Activated naive CD8-positive, alpha-beta T cell (primary cell): ENCODE measurements around the gene GMPS.
"Not testable (repeated sequence)": the region's sequence is repeated elsewhere in the genome, so short reads cannot be mapped to it uniquely, and the experiment has no call there.

ENCODE experiments used
- H3K27ac Mint-ChIP-seq: one replicate; pipeline ENCODE4 v1.8.0; 2021; ENCODE audit warnings: mixed read lengths
- H3K27me3 Mint-ChIP-seq: one replicate; pipeline ENCODE4 v1.8.0; 2021; ENCODE audit warnings: mixed read lengths
- H3K36me3 Mint-ChIP-seq: one replicate; pipeline ENCODE4 v1.8.0; 2021; ENCODE audit warnings: mixed read lengths
- H3K4me1 Mint-ChIP-seq: one replicate; pipeline ENCODE4 v1.8.0; 2021; ENCODE audit warnings: low read depth, mixed read lengths
- H3K4me3 Mint-ChIP-seq: one replicate; pipeline ENCODE4 v1.8.0; 2021; ENCODE audit warnings: mild to moderate bottlenecking, mixed read lengths
- H3K9me3 Mint-ChIP-seq: one replicate; pipeline ENCODE4 v1.8.0; 2021; ENCODE audit warnings: low read depth, mixed read lengths

Gene GMPS

GRCh38 chr3:155948476-155948875 lies 78.0 kb downstream of the GMPS start:
- H3K36me3 Mint-ChIP-seq, result peaks cover 2% of the 10 kb centered on the region
- no peak overlapping the region for H3K4me3 Mint-ChIP-seq
- no peak overlapping the region for H3K27ac Mint-ChIP-seq
- H3K27me3 Mint-ChIP-seq, result no peaks in the 10 kb centered on the region
- no peaks in the 10 kb centered on the region for H3K9me3 Mint-ChIP-seq
- no peaks in the 10 kb centered on the region for H3K4me1 Mint-ChIP-seq

GRCh38 chr3:155949453-155950217 lies 79.2 kb downstream of the GMPS start:
- H3K9me3 Mint-ChIP-seq, result no peaks in the 10 kb centered on the region
- no peaks in the 10 kb centered on the region for H3K4me1 Mint-ChIP-seq
- no peaks in the 10 kb centered on the region for H3K27me3 Mint-ChIP-seq
- H3K36me3 Mint-ChIP-seq, result no peaks in the 10 kb centered on the region
- no peak overlapping the region for H3K4me3 Mint-ChIP-seq
- no peak overlapping the region for H3K27ac Mint-ChIP-seq

GRCh38 chr3:155956508-155957411 lies 86.3 kb downstream of the GMPS start:
- Mint-ChIP-seq H3K4me1 (no peaks in the 10 kb centered on the region), H3K9me3 (no peaks in the 10 kb centered on the region), H3K36me3 (peaks cover 3% of the 10 kb centered on the region), H3K27me3 (no peaks in the 10 kb centered on the region), H3K27ac (no peak overlapping the region), H3K4me3 (no peak overlapping the region)

GRCh38 chr3:155957412-155957880 lies 87.0 kb downstream of the GMPS start:
- Mint-ChIP-seq H3K4me1 (no peaks in the 10 kb centered on the region), H3K27ac (no peak overlapping the region), H3K9me3 (no peaks in the 10 kb centered on the region), H3K36me3 (peaks cover 4% of the 10 kb centered on the region), H3K27me3 (no peaks in the 10 kb centered on the region), H3K4me3 (no peak overlapping the region)

GRCh38 chr3:155958676-155959075 lies 88.2 kb downstream of the GMPS start:
- H3K9me3 Mint-ChIP-seq, result no peaks in the 10 kb centered on the region
- no peak overlapping the region for H3K27ac Mint-ChIP-seq
- no peaks in the 10 kb centered on the region for H3K27me3 Mint-ChIP-seq
- H3K36me3 Mint-ChIP-seq, result peaks cover 6% of the 10 kb centered on the region
- H3K4me1 Mint-ChIP-seq, result no peaks in the 10 kb centered on the region
- no peak overlapping the region for H3K4me3 Mint-ChIP-seq

GRCh38 chr3:155960060-155960459 lies 89.6 kb downstream of the GMPS start:
- Mint-ChIP-seq H3K9me3 (no peaks in the 10 kb centered on the region), H3K27ac (no peak overlapping the region), H3K36me3 (peaks cover 6% of the 10 kb centered on the region), H3K27me3 (no peaks in the 10 kb centered on the region), H3K4me3 (no peak overlapping the region), H3K4me1 (no peaks in the 10 kb centered on the region)

GRCh38 chr3:155961044-155961443 lies 90.6 kb downstream of the GMPS start:
- H3K27me3 Mint-ChIP-seq, H3K4me3 Mint-ChIP-seq, H3K27ac Mint-ChIP-seq, H3K9me3 Mint-ChIP-seq, H3K36me3 Mint-ChIP-seq, H3K4me1 Mint-ChIP-seq: not testable (repeated sequence)

- Mint-ChIP-seq H3K36me3 (peaks cover 3% of the 10 kb centered on the region), H3K27ac (no peak overlapping the region), H3K4me1 (no peaks in the 10 kb centered on the region), H3K4me3 (no peak overlapping the region), H3K9me3 (no peaks in the 10 kb centered on the region), H3K27me3 (peaks cover 1% of the 10 kb centered on the region)
These were observed 93.1 kb downstream of the GMPS start for GRCh38 chr3:155963570-155963969.

- Mint-ChIP-seq H3K9me3 (no peaks in the 10 kb centered on the region), H3K27ac (no peak overlapping the region), H3K4me3 (no peak overlapping the region), H3K27me3 (peaks cover 1% of the 10 kb centered on the region), H3K4me1 (no peaks in the 10 kb centered on the region), H3K36me3 (peaks cover 2% of the 10 kb centered on the region)
These were observed 99.9 kb downstream of the GMPS start for GRCh38 chr3:155970398-155970797.

GRCh38 chr3:155972885-155973584 lies 102.6 kb downstream of the GMPS start:
- Mint-ChIP-seq H3K36me3 (peaks cover 2% of the 10 kb centered on the region), H3K9me3 (no peaks in the 10 kb centered on the region), H3K4me1 (no peaks in the 10 kb centered on the region), H3K4me3 (no peak overlapping the region), H3K27me3 (no peaks in the 10 kb centered on the region), H3K27ac (no peak overlapping the region)

- H3K9me3 Mint-ChIP-seq, result no peaks in the 10 kb centered on the region
- no peak overlapping the region for H3K27ac Mint-ChIP-seq
- no peaks in the 10 kb centered on the region for H3K27me3 Mint-ChIP-seq
- H3K4me1 Mint-ChIP-seq, result no peaks in the 10 kb centered on the region
- peaks cover 2% of the 10 kb centered on the region for H3K36me3 Mint-ChIP-seq
- H3K4me3 Mint-ChIP-seq, result no peak overlapping the region
These were observed 107.9 kb downstream of the GMPS start for GRCh38 chr3:155978324-155978723.

- no peak overlapping the region for H3K27ac Mint-ChIP-seq
- peaks cover 2% of the 10 kb centered on the region for H3K36me3 Mint-ChIP-seq
- H3K27me3 Mint-ChIP-seq, result no peaks in the 10 kb centered on the region
- no peaks in the 10 kb centered on the region for H3K4me1 Mint-ChIP-seq
- H3K9me3 Mint-ChIP-seq, result no peaks in the 10 kb centered on the region
- no peak overlapping the region for H3K4me3 Mint-ChIP-seq
These were observed 109.3 kb downstream of the GMPS start for GRCh38 chr3:155979746-155980145.

GRCh38 chr3:155981669-155982068 lies 111.2 kb downstream of the GMPS start:
- Mint-ChIP-seq H3K4me1 (no peaks in the 10 kb centered on the region), H3K9me3 (no peaks in the 10 kb centered on the region), H3K4me3 (no peak overlapping the region), H3K27ac (no peak overlapping the region), H3K27me3 (no peaks in the 10 kb centered on the region), H3K36me3 (peaks cover 2% of the 10 kb centered on the region)

- peaks cover 2% of the 10 kb centered on the region for H3K36me3 Mint-ChIP-seq
- no peaks in the 10 kb centered on the region for H3K9me3 Mint-ChIP-seq
- no peak overlapping the region for H3K4me3 Mint-ChIP-seq
- H3K4me1 Mint-ChIP-seq, result no peaks in the 10 kb centered on the region
- H3K27me3 Mint-ChIP-seq, result no peaks in the 10 kb centered on the region
- H3K27ac Mint-ChIP-seq, result no peak overlapping the region
These were observed 113.5 kb downstream of the GMPS start for GRCh38 chr3:155983834-155984474.
